Epithelial cell of prostate (primary cell): ENCODE results near the gene KRTAP10-7.

Experiments used
- DNase-seq: peaks from one replicate; pipeline ENCODE4 v3.0.0-alpha.2; 2011; ENCODE audit warnings: low read depth, low spot score
- H3K27ac ChIP-seq: fragments of 450-650 bp; 2 replicates; pipeline ENCODE4 v1.5.1; 2017; ENCODE audit warnings: mild to moderate bottlenecking

KRTAP10-7 gene

DNA sequence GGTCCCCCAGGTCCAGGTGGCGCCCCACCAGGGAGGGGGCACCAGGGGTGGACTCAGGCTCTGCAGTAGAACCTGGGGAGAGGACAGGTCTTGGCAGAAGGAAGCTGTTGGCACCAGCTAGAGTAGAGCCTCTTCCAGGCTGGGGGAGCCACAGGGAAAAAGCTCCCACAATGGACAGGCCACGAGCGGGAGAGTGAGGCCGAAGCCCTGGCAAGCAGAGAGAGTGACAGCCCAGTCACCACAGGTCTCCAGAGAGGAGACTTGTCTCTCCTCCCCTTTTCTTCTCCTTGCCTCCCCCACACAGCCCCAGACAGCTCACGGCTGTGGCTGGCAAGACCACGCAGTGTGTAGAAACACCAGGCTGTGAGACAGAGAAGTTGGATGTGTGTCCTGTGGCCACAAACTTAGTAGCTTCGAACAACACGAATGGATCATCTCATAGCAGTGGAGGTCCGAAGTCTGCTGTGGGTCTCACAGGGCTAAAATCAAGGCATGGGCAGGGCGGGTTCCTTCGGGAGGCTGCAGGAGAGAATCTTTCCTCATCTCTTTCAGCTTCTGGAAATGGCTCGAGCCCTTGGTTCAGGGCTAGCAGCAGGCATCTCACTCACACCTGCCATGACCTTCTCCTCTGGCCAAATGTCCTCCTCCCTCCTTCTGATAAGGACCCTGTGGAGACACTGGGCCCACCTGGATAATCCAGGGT is 50.7 kb downstream of the KRTAP10-7 start:
- no peak for DNase-seq
- H3K27ac ChIP-seq = no peak overlapping the region
